ENCODE data around the gene FASN. TPM values are rescaled to one million over a fixed set of nuclear protein-coding genes. Genes with fewer than 3 reads are reported as not detected.

The FASN gene
- total and polyA plus RNA-seq, 7 experiments from 2014 or later = 0.96 to 168 (median 26.7) TPM

DNA sequence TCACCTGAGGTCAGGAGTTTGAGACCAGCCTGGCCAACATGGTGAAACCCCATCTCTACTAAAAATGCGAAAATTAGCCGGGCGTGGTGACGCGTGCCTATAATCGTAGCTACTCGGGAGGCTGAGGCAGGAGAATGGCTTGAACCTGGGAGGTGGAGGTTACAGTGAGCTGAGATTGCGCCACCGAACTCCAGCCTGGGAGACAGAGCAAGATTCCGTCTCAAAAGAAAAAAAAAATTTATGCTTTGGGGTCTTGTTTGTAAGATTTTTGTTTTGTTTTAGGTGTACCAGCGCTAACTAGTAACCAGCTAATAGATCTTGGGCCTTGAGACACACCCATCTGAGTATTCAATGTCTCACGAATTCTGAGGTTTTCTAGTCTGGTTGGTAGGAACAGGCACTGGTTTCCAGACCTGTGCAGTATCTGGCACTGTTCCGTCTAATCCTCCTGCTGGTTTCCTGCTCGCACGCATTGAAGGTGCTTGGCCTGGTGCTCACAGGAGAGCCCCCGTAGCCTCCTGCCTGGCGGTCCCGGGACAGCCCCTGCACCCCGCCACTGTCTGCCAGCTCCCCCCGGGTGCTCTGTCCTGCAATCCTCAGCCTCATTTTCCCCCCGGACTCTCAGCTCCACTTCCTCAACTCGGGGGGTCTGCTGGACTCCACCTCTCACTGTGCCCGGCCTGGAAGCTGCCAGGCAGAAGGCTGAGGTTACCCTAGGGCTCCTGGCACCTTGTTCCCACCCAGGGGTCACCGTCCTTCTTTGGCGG, 21.8 kb downstream of the FASN start:
- peaks cover 0 to 29% (median 0%) of the 10 kb centered on the region in 3 experiments for H3K36me3 ChIP-seq (ENCODE audit: control insufficient read depth in 2 of 3, insufficient read depth in 3 of 3, low read length in 3 of 3)
- intact Hi-C loops (cut with micrococcal nuclease) = no loop called here
- no peaks in the 10 kb centered on the region for H3K27me3 ChIP-seq (ENCODE audit: control insufficient read depth in 2 of 2, insufficient read depth in 2 of 2, low read length in 2 of 2)
- H3K4me1 ChIP-seq (ENCODE audit: control insufficient read depth in 2 of 2, insufficient read depth in 2 of 2, low read length in 2 of 2) = no peaks in the 10 kb centered on the region
- peaks cover 0 to 7% (median 0%) of the 10 kb centered on the region in 5 donors for H3K27me3 Mint-ChIP-seq
- no peaks in the 10 kb centered on the region for H3K9me3 ChIP-seq (ENCODE audit: control insufficient read depth in 2 of 3, low read length in 3 of 3)
- DNase-seq (no peak), ATAC-seq (no peak)
- no peaks in the 10 kb centered on the region for H3K9me3 Mint-ChIP-seq
- H3K4me3 Mint-ChIP-seq = no peak overlapping the region
- H3K4me3 ChIP-seq (ENCODE audit: low read length) = no peak overlapping the region
- no peaks in the 10 kb centered on the region for H3K4me1 Mint-ChIP-seq
- ChIA-PET POLR2A (interaction anchor here (0.7 kb wide), 1 partner anchor 408 kb away, joined by 5 read pairs; no protein-coding TSS in a partner anchor), CTCF (interaction anchor here (0.6 to 1.0 kb wide), 2 partner anchors 39 to 365 kb away, joined by 4 to 6 read pairs; partner anchors contain the start of gene DCXR)
- peak overlapping the region in 1 of 9 donors; percentile 56 for H3K27ac Mint-ChIP-seq
- no peak overlapping the region for H3K27ac ChIP-seq (ENCODE audit: low read depth, low read length)
- peaks cover 0 to 8% (median 0%) of the 10 kb centered on the region in 5 donors for H3K36me3 Mint-ChIP-seq

GRCh38 chr17:82073446-82073845, 24.6 kb downstream of the FASN start:
- H3K9me3 Mint-ChIP-seq = no peaks in the 10 kb centered on the region
- DNase-seq = no peak
- no peak overlapping the region for H3K4me3 ChIP-seq (ENCODE audit: low read length)
- peaks cover 0 to 3% (median 0%) of the 10 kb centered on the region in 5 donors for H3K36me3 Mint-ChIP-seq
- H3K27ac Mint-ChIP-seq = no peak overlapping the region
- H3K27me3 ChIP-seq (ENCODE audit: control insufficient read depth in 2 of 2, insufficient read depth in 2 of 2, low read length in 2 of 2) = no peaks in the 10 kb centered on the region
- no peak overlapping the region for H3K27ac ChIP-seq (ENCODE audit: low read depth, low read length)
- intact Hi-C loops (cut with micrococcal nuclease) = no loop called here
- ChIA-PET CTCF (no interaction called here), POLR2A (no interaction called here)
- H3K9me3 ChIP-seq (ENCODE audit: control insufficient read depth in 2 of 3, low read length in 3 of 3) = no peaks in the 10 kb centered on the region
- no peaks in the 10 kb centered on the region for H3K4me1 Mint-ChIP-seq
- peaks cover 0 to 7% (median 0%) of the 10 kb centered on the region in 5 donors for H3K27me3 Mint-ChIP-seq
- no peak for ATAC-seq
- H3K4me1 ChIP-seq (ENCODE audit: control insufficient read depth in 2 of 2, insufficient read depth in 2 of 2, low read length in 2 of 2) = no peaks in the 10 kb centered on the region
- no peak overlapping the region for H3K4me3 Mint-ChIP-seq
- H3K36me3 ChIP-seq (ENCODE audit: control insufficient read depth in 2 of 3, insufficient read depth in 3 of 3, low read length in 3 of 3) = peaks cover 0 to 6% (median 0%) of the 10 kb centered on the region in 3 experiments

- Mint-ChIP-seq H3K36me3 (no peaks in the 10 kb centered on the region), H3K27me3 (peaks cover 0 to 7% (median 0%) of the 10 kb centered on the region in 5 donors), H3K9me3 (no peaks in the 10 kb centered on the region), H3K27ac (no peak overlapping the region), H3K4me3 (no peak overlapping the region), H3K4me1 (no peaks in the 10 kb centered on the region)
- H3K4me3 ChIP-seq (ENCODE audit: low read length) = no peak overlapping the region
- no peaks in the 10 kb centered on the region for H3K27me3 ChIP-seq (ENCODE audit: control insufficient read depth in 2 of 2, insufficient read depth in 2 of 2, low read length in 2 of 2)
- no peak overlapping the region for H3K27ac ChIP-seq (ENCODE audit: low read depth, low read length)
- no peaks in the 10 kb centered on the region for H3K9me3 ChIP-seq (ENCODE audit: control insufficient read depth in 2 of 3, low read length in 3 of 3)
- ChIA-PET CTCF (no interaction called here), POLR2A (interaction anchor here (0.7 kb wide), 1 partner anchor 21 kb away, joined by 4 read pairs; no protein-coding TSS in a partner anchor)
- no peaks in the 10 kb centered on the region for H3K36me3 ChIP-seq (ENCODE audit: control insufficient read depth in 2 of 3, insufficient read depth in 3 of 3, low read length in 3 of 3)
- intact Hi-C loops (cut with micrococcal nuclease) = no loop called here
- ATAC-seq = no peak
- DNase-seq = no peak
- H3K4me1 ChIP-seq (ENCODE audit: control insufficient read depth in 2 of 2, insufficient read depth in 2 of 2, low read length in 2 of 2) = no peaks in the 10 kb centered on the region
These were observed 25.2 kb downstream of the FASN start for GRCh38 chr17:82072827-82073226.

DNA sequence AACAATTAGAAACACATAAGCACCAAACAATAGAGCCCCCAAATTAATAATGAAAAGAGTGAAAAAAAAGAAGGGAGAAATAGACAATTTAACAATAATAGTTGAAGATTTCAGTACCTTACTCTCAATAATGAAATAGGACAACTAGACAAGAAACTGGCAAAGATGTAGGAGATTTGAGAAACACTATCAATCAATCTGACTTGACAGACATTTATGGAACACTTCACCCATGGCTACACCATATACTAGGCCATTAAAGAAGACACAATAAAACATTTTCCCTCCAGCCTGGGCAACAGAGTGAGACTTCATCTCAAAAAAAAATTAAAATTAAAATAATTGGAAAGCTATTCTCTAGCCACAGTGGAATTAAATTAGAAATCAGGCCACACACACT, 27.4 kb downstream of the FASN start:
- ChIA-PET POLR2A (interaction anchor here (0.7 kb wide), 1 partner anchor 27 kb away, joined by 4 read pairs; no protein-coding TSS in a partner anchor), CTCF (no interaction called here)
- Mint-ChIP-seq H3K36me3 (no peaks in the 10 kb centered on the region), H3K9me3 (no peaks in the 10 kb centered on the region), H3K4me1 (peaks cover 0 to 12% (median 5%) of the 10 kb centered on the region in 7 donors), H3K4me3 (no peak overlapping the region), H3K27ac (peak overlapping the region in 2 of 9 donors; percentile 17 to 51), H3K27me3 (peaks cover 0 to 7% (median 0%) of the 10 kb centered on the region in 5 donors)
- Histone ChIP-seq H3K27me3 (ENCODE audit: control insufficient read depth in 2 of 2, insufficient read depth in 2 of 2, low read length in 2 of 2) (no peaks in the 10 kb centered on the region), H3K4me3 (ENCODE audit: low read length) (no peak overlapping the region), H3K36me3 (ENCODE audit: control insufficient read depth in 2 of 3, insufficient read depth in 3 of 3, low read length in 3 of 3) (no peaks in the 10 kb centered on the region), H3K4me1 (ENCODE audit: control insufficient read depth in 2 of 2, insufficient read depth in 2 of 2, low read length in 2 of 2) (peaks cover 8% of the 10 kb centered on the region in 2 donors), H3K27ac (ENCODE audit: low read depth, low read length) (no peak overlapping the region), H3K9me3 (ENCODE audit: control insufficient read depth in 2 of 3, low read length in 3 of 3) (no peaks in the 10 kb centered on the region)
- ATAC-seq = no peak
- no peak for DNase-seq
- intact Hi-C loops (cut with micrococcal nuclease) = no loop called here

DNA sequence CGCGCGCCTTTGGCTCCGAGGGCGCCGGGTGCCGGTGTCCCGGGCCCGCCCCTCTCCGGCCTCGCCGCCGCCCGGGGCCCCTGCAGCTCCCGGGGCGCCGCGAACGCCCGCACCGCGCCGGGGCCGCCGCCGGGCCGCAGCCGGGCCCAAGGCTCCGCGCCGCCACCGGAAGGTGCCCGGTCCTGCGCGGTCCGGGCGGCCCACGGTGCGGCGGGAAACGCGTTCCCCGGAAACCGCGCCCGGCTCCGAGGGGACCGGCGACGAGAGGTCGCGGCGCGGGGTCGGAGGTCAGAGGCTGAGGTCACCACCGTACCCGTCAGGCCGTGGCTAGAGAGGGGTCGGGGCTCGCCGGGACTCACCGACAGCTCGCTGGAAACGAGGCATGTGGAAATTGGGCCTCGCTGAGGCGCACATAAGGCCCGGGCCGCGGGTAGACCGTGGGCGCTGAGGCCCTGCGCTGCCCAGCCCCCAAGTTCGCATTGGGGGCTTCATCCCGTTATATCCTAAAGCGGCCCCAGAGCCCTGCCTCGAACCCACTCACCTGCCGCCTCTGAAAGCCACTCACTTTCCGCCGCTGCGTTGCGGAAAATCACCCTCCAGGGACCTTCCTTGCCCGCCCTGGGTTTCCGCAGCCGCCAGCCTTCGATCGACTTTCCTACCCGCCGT, 32.3 kb downstream of the FASN start, which contains the start of gene DUS1L:
Gene DUS1L, minus strand, starts transcription at position 167 of the 666 bp plus-strand sequence. CDS start 745 bp downstream, outside the sequence.
- no peaks in the 10 kb centered on the region for H3K36me3 Mint-ChIP-seq

DNA sequence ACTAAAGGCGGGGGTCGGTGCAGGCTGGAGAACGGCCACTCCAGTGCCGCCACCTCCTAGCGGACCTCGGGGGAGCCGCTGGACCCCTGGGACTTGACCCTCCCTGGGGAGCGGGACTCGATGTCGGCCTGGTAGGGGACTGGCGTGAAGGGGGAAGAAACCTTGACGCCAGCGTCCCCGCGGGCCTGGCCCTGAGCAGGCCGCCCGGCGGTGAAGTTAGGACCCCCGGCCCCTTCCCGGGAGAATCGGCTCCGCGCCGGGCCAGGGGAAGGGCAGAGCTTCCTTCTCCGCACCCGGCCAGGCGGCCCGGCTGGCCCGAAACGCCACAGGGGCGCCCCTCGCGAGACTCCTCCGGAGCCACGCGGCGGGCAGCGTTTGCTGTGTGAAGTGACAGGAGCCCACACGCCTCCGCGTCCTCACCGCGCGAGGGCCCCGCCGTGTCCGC, 32.8 kb downstream of the FASN start:
- H3K27ac Mint-ChIP-seq = peak overlapping the region in 5 of 9 donors; percentile 41 to 82 (median 60)

More for the DNA sequence above, 32.3 kb downstream of the FASN start, which contains the start of gene DUS1L:
- Mint-ChIP-seq H3K4me3 (peak within 1 kb of the TSS; percentile 73 to 91 (median 82)), H3K9me3 (no peaks in the 10 kb centered on the region), H3K27ac (peak within 1 kb of the TSS; percentile 86 to 95 (median 93)), H3K27me3 (no peaks in the 10 kb centered on the region), H3K4me1 (peaks cover 0 to 18% (median 10%) of the 10 kb centered on the region in 7 donors)
- Histone ChIP-seq H3K4me1 (ENCODE audit: control insufficient read depth in 2 of 2, insufficient read depth in 2 of 2, low read length in 2 of 2) (peaks cover 8 to 27% of the 10 kb centered on the region in 2 donors), H3K27ac (ENCODE audit: low read depth, low read length) (peak within 1 kb of the TSS; percentile 86), H3K4me3 (ENCODE audit: low read length) (peak within 1 kb of the TSS; percentile 66), H3K36me3 (ENCODE audit: control insufficient read depth in 2 of 3, insufficient read depth in 3 of 3, low read length in 3 of 3) (peaks cover 0 to 30% (median 4%) of the 10 kb centered on the region in 3 experiments), H3K27me3 (ENCODE audit: control insufficient read depth in 2 of 2, insufficient read depth in 2 of 2, low read length in 2 of 2) (no peaks in the 10 kb centered on the region), H3K9me3 (ENCODE audit: control insufficient read depth in 2 of 3, low read length in 3 of 3) (no peaks in the 10 kb centered on the region)
- CTCF ChIA-PET = interaction anchor here (0.6 kb wide), 1 partner anchor 479 kb away, joined by 3 read pairs; no protein-coding TSS in a partner anchor
- peak; percentile 55 to 87 (median 71) for DNase-seq
- ATAC-seq = peak; percentile 95
- intact Hi-C loops (cut with micrococcal nuclease) = loop anchor here (1.0 kb wide), 6 partner anchors 14 to 61 kb away; partner anchors contain the start of genes DCXR (in 1 of the 2), FASN (in 1 of the 2), GPS1 (in 1 of the 2) and LRRC45 (in 1 of the 2)
- POLR2A ChIA-PET = interaction anchor here (0.6 to 3.9 kb wide), 13 partner anchors 13 to 382 kb away, joined by 3 to 54 read pairs (median 5); partner anchors contain the start of genes ARL16, CENPX, GPS1 and HGS

More for the DNA sequence above, 32.8 kb downstream of the FASN start:
- no peaks in the 10 kb centered on the region for H3K9me3 Mint-ChIP-seq
- H3K4me3 ChIP-seq (ENCODE audit: low read length) = peak overlapping the region; percentile 62
- H3K27me3 Mint-ChIP-seq = no peaks in the 10 kb centered on the region
- peak overlapping the region; percentile 86 for H3K27ac ChIP-seq (ENCODE audit: low read depth, low read length)
- POLR2A ChIA-PET = interaction anchor here (1.1 to 3.9 kb wide), 7 partner anchors 13 to 227 kb away, joined by 5 to 54 read pairs (median 5); partner anchors contain the start of genes CENPX, GPS1, LRRC45 and RFNG
- intact Hi-C loops (cut with micrococcal nuclease) = loop anchor here (1.0 kb wide), 6 partner anchors 14 to 61 kb away; partner anchors contain the start of genes DCXR (in 1 of the 2), FASN (in 1 of the 2), GPS1 (in 1 of the 2) and LRRC45 (in 1 of the 2)
- H3K4me1 ChIP-seq (ENCODE audit: control insufficient read depth in 2 of 2, insufficient read depth in 2 of 2, low read length in 2 of 2) = peaks cover 8 to 27% of the 10 kb centered on the region in 2 donors
- H3K4me3 Mint-ChIP-seq = peak overlapping the region in 9 of 10 donors; percentile 25 to 81 (median 71)
- H3K9me3 ChIP-seq (ENCODE audit: control insufficient read depth in 2 of 3, low read length in 3 of 3) = no peaks in the 10 kb centered on the region
- H3K27me3 ChIP-seq (ENCODE audit: control insufficient read depth in 2 of 2, insufficient read depth in 2 of 2, low read length in 2 of 2) = no peaks in the 10 kb centered on the region
- H3K36me3 ChIP-seq (ENCODE audit: control insufficient read depth in 2 of 3, insufficient read depth in 3 of 3, low read length in 3 of 3) = peaks cover 0 to 36% (median 4%) of the 10 kb centered on the region in 3 experiments
- ATAC-seq (peak; percentile 65), DNase-seq (peak in 1 of 9 donors; percentile 9)
- CTCF ChIA-PET = interaction anchor here (0.6 to 1.0 kb wide), 2 partner anchors 28 to 479 kb away, joined by 3 read pairs; partner anchors contain the start of gene DCXR
- H3K4me1 Mint-ChIP-seq = peaks cover 0 to 18% (median 10%) of the 10 kb centered on the region in 7 donors
- peaks cover 0 to 1% (median 0%) of the 10 kb centered on the region in 5 donors for H3K36me3 Mint-ChIP-seq

All from naive thymus-derived CD4-positive, alpha-beta T cell (primary cell).